PC-3 (cell line): ENCODE measurements around the gene SLC1A3.

Source experiments
- EZH2 ChIP-seq: fragments of 300-600 bp; sonication (generic); IDR thresholded peaks from one replicate; pipeline ENCODE4 v1.6.1; 2017; ENCODE audit warnings: antibody characterized with exemption, mild to moderate bottlenecking, low read length; ENCODE audit not compliant: unreplicated experiment
- EZH2phosphoT487 ChIP-seq: fragments of 300-600 bp; sonication (generic); IDR thresholded peaks from 2 replicates; pipeline ENCODE4 v1.6.1; 2018; ENCODE audit warnings: mild to moderate bottlenecking, antibody characterized with exemption, low read length, borderline replicate concordance
- TF ChIP-seq, protein P1 (sequence below): fragments of 300-600 bp; sonication (generic); conservative IDR thresholded peaks from 2 replicates; pipeline ENCODE4 v1.5.1; 2017; ENCODE audit warnings: antibody characterized with exemption, low read depth, mild to moderate bottlenecking, low read length

DNA sequence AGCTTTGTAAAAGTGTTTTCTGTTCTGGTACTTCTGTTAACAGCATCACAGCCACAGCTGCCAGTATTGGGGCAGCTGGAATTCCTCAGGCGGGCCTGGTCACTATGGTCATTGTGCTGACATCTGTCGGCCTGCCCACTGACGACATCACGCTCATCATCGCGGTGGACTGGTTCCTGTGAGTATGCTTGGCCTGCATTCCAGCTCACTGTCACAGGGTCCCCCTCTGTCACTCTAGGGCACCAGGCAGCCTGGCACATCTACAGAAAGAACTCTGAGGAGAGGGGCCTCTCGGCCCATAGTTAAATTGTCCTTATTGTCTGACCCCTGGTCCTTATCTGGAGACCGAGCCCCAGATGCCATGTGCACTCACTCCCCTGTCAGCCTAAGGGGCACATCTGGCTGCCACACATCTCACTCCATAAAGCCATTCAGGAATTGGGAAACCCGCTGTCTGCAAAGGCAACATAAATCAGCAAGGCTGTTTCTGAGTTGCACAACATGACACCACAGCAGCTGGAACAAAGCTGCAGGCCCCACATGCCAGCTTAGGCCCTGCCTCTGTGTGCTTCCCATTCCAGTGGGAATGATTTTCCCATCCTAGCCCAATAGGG is 77.5 kb downstream of the SLC1A3 start:
- TF ChIP-seq, protein P1, sequence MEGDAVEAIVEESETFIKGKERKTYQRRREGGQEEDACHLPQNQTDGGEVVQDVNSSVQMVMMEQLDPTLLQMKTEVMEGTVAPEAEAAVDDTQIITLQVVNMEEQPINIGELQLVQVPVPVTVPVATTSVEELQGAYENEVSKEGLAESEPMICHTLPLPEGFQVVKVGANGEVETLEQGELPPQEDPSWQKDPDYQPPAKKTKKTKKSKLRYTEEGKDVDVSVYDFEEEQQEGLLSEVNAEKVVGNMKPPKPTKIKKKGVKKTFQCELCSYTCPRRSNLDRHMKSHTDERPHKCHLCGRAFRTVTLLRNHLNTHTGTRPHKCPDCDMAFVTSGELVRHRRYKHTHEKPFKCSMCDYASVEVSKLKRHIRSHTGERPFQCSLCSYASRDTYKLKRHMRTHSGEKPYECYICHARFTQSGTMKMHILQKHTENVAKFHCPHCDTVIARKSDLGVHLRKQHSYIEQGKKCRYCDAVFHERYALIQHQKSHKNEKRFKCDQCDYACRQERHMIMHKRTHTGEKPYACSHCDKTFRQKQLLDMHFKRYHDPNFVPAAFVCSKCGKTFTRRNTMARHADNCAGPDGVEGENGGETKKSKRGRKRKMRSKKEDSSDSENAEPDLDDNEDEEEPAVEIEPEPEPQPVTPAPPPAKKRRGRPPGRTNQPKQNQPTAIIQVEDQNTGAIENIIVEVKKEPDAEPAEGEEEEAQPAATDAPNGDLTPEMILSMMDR: no peak
- no peak for TF ChIP-seq EZH2
- no peak for TF ChIP-seq EZH2phosphoT487
